GM21529 (cell line): Measurements from ENCODE around the gene GALNT12.

ENCODE experiments used
- ATAC-seq: cut with Tn5 transposase; IDR thresholded peaks from one replicate; pipeline ENCODE4 v1.9.1; 2021; ENCODE audit not compliant: unreplicated experiment

The GALNT12 gene, protein sequence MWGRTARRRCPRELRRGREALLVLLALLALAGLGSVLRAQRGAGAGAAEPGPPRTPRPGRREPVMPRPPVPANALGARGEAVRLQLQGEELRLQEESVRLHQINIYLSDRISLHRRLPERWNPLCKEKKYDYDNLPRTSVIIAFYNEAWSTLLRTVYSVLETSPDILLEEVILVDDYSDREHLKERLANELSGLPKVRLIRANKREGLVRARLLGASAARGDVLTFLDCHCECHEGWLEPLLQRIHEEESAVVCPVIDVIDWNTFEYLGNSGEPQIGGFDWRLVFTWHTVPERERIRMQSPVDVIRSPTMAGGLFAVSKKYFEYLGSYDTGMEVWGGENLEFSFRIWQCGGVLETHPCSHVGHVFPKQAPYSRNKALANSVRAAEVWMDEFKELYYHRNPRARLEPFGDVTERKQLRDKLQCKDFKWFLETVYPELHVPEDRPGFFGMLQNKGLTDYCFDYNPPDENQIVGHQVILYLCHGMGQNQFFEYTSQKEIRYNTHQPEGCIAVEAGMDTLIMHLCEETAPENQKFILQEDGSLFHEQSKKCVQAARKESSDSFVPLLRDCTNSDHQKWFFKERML

DNA sequence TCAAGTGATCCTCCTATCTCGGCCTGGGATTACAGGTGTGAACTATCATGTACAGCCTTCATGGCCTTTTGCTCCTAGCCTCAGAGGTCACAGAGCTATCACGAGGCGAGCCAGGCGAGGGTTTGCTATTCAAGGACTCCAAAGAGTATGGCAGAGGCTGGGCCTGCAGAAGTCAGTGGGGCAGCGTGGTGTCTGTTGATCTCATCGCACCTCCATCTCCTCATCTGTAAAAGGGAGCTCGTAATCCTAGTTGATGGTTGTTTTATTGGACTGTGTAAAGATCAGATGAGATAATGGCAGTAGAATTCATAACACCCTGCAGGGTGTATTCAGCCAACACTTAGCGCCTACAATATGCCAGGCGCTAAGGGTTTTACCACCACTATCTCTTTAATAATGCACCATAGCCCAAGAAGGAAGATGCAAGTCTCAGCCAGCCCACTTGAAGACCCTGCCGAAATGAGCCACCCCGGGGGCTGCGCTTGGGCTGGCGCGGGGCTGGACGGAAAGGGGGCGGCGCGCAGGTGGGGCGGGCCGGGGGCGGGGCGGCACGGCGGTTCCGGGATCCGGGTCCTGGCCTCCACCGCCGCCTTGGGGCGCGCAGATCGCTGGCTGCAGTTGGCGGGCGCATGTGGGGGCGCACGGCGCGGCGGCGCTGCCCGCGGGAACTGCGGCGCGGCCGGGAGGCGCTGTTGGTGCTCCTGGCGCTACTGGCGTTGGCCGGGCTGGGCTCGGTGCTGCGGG is at the start of gene GALNT12:
TSS of gene GALNT12 (plus strand) at position 601 of the 744 bp plus-strand sequence. CDS start at position 630, 29 bp downstream.
- ATAC-seq, result no peak

DNA sequence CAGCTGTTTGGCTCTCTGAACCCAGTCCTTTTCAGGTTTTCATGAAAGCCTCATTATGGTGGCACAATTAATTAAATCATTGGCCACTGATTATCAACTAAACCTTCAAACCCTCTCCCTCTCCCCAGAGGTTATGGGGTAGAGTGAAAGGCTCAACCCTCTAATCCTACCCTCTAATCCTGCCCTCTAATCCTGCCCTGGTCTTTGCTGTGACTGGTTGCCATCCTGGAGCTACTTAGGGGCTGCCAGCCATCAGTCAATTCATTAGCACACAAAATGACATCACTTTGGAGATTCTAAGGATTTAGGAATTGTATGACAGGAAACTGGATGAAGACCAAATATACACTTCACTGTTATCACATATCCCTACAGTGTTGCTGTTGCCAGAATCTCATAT is 47.2 kb upstream of the GALNT12 start:
- no peak for ATAC-seq

DNA sequence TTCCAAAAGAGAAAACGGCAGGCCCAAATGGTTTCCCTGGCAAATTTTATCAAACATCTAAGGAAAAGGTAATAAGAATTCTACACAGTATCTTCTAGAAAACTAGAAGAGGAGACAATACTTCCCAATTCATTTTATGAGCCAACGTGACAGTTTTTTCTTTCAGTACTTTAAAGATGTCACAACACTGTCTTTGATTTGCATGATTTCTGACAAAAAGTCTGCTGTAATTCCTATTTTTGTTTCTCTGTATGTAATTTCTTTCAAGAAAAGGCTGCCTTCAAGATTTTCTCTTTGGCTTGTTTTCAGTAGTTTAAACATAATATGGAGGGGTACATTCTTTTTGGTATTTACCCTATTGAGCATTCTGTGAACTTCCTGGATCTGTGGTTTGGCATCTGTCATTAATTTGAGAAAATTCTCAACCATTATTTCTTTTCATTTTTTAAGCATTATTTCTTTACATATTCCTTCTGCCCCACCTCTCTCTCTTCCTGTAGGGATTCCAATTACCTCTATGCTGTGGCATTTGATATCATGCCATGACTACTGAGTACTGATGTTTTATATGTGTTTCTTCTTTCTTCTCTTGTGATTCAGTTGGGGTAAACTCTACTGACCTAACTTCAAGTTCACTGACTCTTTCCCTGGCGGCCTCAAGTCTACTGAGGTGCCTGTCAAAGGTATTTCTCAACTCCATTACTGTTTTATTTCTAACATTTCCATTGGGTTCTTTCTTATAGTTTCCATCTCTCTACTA is 43.3 kb upstream of the GALNT12 start:
- ATAC-seq, result no peak

DNA sequence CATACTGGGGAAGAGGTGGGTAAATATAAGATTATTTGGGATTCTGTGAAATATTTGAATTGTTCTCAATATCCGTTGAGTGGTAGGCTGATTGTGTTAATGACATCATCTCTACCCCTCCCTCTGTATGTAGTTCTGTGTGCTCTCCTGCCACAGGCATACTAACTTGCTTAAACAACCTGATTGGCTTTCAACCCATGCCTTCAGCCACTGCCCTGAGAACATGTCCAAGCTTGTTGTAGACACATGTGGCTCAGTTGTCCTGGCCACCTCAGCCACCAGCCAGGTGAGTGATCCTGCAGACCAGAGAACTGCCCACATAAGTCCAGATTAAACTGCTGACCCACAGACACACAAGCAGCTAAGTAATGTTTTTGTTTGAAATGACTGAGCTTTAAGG is 42.2 kb upstream of the GALNT12 start:
- no peak for ATAC-seq

DNA sequence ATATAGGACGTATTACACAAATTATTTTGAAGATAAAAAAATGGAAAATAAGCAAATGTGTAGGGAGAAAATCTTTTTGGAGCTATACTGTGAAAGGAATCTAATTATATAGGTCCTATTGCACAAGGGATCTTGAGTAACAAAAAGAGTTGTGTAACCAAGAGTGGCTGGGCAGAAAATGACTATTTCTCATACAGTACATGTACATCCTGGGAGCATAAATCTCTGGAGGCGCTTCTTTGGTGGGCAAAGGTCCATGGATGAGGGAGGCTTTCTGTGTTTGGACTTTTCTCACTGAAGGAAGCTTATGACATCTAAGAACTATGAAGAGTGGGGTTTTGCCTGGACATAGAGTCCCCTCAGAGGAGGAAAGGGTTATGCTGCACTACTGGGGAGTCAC is 40.9 kb upstream of the GALNT12 start:
- no peak for ATAC-seq

DNA sequence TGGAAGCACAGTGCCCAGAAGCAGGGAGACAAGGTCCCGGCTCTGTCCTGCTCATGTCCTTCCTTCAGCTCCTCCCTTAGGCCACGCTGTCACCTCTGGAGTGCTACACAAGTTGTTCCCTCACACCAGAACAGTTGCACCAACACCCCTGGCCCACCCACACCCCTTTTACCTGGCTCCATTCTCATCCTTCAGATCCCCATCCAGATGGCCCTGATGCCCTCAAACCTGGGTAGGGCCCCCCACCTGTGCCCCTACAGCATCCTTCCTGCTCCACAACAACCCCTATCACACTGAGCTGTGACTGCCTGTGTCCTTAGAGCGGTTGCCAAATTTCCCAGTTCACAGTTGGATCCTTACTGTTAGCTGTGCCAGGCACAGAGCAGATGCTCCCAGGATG is 40.3 kb upstream of the GALNT12 start:
- no peak for ATAC-seq

DNA sequence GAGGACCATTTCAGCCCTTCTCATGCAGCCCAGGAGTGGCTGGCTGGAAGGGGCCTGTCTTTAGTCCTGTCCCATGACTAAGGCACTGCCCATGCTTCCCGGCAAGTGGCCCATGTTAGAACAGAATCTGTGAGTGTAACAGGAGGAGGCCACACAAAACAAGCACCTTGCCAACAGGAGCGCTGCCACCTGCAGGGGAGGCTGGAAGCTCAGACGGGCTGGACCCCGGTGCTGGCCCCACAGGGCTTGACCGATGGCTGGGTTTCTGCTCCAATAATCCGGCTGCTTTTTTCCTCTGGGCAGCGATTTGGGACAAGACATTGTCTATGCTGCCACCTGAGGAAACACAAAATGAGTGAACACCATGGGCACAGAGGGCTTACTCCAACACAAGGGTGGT is 39.6 kb upstream of the GALNT12 start:
- ATAC-seq, result no peak

DNA sequence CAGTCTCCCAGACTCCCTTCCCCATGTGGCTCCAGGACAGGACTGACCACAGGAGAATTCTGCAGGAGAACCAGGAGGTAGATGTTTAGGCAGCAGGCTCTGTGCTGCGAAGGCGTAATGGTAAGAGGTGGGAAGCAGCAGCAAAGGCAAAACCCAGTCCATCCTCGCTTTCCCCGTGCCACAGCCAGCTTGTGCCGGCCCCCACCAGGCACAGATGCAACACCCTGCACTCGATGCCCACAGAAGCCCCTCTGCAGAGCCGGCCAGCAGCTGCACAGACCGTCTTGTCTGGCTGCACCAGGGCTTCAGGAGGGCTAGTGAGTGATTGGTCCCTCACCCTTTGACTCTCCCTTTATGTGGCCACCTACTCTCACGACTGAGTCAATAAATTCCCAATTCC is 39.1 kb upstream of the GALNT12 start:
- ATAC-seq, result no peak

DNA sequence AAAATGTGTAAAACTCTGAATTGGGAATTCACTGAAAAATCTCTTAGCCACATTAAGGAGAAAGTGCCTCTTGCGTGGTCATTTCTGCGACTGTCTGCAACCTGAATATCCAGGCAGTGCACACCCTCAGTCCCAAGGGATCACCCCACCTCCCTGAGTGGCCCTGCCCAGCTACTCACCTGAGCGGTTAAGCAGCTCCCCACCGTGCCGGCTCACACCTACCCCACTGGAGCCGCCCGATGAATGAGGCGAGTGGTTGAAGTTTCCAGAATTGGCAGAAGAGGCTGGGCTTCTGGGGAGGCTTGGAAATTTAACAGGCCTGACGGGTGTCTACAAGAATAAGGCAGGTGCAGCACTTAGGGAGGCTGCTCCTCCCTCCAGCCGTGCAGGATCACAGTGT is 36.8 kb upstream of the GALNT12 start:
- no peak for ATAC-seq

DNA sequence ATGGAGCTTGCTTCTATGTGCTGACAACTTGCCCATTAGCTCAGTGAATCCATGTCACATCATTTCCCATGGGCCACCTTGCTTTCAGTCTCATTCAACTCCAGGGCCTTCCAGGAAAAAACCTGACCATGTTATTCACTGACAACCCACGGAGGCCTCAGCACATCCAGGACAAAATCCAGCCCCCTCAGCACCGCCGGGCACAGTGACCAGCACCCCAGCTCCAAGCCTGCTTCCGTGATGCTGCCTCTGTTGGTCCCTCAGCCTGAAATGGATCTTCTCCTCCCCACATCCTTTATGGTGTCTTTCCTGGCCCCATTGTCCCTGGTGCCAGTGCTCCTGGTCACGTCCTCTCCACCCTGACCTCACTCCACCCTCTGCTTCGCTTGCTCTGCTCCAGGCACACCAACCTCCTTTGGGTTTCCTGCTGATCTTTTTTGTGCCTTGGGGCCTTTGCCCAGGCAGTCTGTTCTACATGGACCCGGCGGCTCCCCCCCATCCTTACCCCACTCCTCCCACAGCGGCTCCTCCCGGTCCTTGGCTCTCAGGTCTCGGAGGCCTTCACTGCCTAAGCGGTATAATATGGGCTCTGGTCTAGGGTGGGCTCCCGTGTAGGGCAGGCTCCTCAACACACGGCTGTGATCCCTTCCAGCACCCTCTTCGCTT is 36.1 kb upstream of the GALNT12 start:
- no peak for ATAC-seq

DNA sequence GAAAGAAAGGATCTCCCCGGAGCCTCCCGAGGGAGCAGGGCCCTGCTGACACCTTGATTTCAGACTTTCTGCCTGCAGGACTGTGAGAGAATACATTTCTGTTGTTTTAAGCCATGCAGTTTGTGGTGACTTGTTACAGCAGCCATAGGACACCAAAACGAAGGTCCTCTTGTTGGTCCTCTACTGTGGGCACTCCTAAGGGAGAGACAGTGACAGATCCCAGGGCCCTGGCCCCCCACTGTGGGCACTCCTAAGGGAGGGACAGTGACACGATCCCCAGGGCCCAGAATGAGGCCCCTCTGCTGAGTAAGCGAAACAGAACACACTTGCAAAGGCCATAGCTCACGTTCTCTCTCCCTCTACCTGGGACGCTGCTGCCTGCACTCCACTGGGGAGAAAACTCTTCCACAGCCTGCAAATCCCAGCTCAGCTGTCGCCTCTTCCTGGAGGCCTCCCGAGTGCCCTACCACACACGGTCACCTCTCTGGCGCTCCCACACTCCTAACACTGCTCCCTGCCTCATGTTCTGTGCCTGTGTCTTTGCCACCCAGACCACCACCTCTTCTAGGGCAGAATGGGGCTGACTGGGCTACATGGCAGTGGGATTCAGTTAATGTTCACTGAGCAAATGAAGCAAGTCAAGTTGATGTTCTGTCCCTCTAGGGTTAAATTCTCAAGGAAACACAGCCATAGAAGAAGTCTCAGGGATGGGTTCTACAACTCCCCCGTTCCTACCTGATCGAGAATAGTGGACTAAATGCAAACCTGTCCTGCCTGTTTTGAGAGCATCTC is 34.9 kb upstream of the GALNT12 start:
- no peak for ATAC-seq

DNA sequence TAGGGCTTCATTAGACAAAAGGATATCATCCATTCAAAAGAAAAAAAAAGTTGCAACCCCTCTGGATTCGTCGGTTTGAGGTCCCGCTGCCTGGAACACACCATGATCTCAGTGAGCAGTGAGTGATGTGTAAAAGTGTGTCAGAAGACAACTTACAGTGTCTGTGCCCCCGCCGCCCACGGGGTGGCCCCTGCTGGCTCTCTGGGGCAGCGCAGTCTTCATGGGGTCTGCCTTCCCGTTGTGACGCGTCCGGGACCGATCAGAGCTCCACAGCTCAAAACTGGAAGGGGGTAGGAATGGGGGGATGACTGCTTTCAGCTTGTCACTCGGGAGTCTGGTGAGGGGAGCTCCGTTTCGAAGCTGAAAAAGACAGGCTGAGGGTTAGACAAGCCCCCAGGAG is 33.7 kb upstream of the GALNT12 start:
- ATAC-seq, result no peak

DNA sequence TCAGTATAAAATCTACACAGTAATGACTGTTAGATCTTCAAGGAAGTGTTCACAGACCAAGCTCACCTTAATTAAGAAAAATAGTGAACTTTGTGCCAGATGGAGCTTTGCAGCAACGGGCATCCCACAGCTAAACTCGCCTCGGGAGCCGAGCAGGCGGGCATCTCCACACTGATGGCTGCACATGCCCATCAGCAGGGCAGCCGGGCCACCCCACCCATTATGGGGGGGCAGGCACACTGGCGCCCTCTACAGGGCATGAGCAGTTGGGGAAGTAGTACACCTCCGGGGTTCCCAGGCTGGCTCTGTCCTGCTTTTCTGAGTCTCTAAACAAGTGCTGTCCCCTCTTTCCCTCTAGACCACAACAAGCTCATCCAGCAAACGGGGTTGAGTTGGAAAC is 32.7 kb upstream of the GALNT12 start:
- ATAC-seq, result no peak

DNA sequence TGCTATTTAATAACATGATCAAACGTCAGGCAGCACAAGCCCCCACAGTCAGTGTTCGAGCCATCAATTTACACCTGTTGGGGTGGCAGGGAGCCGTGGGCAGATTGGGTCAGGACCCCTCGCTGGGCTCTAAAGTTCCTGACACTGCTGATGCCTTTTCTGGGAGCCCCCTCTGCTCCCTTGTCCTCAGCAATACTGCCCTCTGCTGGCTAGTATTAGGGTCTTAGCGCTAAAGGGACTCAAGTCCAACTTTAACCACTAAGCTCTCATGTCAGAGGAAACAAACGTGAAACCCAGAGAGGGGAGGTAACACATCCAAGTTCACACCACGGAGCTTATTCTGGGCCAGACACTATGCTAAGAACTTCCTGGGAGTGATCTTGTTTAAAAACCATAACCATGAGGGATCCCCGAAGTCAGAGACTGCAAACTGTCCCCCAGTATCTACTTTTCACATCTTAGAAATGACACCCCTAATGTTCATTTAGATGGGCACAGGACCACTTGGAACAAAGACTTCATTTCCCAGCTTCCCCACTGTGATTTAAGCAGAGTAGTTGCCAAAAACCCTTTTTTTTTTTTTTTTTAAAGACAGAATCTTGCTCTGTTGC is 31.5 kb upstream of the GALNT12 start:
- ATAC-seq, result peak; percentile 53

DNA sequence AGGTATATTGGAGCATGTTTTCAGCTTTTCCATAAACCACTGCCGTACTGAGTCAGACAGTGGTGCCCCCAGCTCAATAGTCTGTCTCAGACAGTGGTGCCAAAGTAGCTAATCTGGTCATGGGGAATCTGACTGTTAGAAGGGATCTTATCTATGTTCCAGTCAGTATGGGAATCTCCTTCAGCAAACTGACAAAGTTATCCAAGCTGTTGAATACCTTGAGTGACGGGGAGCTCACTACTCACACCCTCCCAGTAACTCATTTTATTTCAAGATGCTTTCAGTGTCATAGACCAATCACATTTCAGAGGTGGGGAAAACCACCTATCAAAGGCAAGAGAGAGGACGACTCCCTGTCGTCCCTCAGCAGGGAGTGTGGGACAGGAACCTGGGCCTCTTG is 29.9 kb upstream of the GALNT12 start:
- ATAC-seq, result no peak

DNA sequence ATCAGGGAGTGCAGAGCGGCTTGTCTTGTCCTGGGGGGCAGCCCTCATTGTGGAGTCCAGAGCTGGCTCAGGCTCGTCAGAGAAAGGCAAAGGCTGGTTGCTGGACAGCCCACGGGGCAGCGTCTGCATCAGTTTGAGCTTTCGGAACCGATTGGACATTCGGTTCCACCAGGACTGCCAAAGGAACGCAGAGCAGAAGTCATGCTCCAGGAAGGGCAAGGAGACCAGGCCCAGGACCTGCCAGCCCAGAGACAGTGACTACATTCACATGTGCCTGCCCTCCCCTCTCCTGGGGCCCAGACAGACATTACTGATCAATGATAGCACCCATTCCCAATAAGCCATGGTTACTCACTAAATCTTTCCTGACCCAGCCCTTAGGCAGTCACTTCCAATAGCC is 29.2 kb upstream of the GALNT12 start:
- ATAC-seq, result no peak

DNA sequence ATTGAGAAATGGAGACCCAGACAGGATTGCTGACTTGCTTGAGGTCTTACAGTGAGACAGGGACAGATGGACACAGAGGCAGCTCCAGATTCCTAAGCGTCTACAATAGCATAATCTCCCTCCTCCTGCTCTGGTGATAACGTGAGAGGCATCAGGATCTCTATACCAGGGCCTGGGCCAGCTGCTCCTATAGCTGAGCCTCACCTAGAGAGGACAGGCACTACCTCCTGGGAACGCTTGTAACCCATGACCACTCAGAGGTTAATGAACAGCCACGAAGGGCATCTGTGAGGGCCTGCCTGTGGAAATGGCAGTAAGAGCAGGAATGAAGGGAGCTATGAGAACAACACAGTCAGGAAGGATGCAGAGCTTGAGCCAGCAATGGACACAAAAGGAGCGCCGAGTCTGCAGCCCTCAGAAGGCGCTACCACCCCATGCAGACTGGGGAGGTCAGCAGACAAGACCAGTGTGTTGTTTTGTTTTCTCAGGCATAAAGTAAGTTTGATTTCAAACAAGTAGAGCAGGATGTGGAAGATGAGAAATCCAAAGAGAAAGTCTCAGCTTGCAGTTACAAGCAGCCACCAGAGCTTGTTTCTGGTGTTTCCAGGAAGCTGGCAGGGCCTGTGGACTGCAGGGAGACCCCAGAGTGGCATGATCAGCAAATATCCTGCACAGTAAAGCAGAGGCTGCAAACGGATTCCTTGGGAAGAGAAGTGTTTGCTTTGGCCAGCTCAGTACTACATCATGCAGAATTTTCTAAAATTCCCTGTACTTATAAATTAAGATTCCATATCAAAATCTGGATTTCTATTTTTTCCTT is 28.5 kb upstream of the GALNT12 start:
- ATAC-seq, result no peak

DNA sequence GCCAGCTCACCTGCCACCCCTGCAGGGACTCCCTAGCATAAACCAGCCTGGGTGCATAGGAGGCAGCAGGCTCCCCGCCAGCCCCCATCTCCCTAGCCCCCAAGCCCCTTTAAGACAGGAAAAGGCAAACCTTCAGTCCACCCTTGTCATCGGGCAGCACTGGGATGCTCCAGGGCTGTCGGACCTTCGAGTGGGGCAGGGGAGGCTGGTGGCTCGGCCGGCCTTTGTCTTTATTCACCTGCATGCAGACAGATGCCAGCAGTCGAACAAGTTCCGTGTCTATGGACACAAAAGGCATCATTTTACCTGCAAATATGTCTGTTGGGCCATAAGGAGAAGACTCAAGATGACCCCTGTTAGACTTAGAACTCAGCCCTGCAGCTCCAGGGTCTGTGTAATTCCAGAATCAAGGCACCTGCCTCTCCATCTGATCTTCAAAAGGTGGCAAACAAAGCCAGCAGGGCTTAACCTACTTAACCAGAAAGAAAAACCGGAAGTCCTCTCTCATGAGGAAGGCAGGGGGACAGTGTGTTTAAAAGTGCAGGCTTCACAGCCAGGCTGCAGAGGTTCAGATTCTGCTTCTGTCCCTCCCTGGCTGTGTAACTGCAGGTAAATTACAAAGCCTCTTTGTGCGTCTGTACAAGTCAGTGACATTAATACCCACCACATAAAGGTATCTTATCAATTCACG is 27.3 kb upstream of the GALNT12 start:
- no peak for ATAC-seq
